ENCODE data around the gene TSTD1. TPM values are rescaled to one million over a fixed set of nuclear protein-coding genes. Genes with fewer than 3 reads are reported as not detected.
"Not testable (repeated sequence)": the region's sequence is repeated elsewhere in the genome, so short reads cannot be mapped to it uniquely, and the experiment has no call there.

The TSTD1 gene
- total RNA-seq, 1 donor from 2014 or later = 42.6 TPM

DNA sequence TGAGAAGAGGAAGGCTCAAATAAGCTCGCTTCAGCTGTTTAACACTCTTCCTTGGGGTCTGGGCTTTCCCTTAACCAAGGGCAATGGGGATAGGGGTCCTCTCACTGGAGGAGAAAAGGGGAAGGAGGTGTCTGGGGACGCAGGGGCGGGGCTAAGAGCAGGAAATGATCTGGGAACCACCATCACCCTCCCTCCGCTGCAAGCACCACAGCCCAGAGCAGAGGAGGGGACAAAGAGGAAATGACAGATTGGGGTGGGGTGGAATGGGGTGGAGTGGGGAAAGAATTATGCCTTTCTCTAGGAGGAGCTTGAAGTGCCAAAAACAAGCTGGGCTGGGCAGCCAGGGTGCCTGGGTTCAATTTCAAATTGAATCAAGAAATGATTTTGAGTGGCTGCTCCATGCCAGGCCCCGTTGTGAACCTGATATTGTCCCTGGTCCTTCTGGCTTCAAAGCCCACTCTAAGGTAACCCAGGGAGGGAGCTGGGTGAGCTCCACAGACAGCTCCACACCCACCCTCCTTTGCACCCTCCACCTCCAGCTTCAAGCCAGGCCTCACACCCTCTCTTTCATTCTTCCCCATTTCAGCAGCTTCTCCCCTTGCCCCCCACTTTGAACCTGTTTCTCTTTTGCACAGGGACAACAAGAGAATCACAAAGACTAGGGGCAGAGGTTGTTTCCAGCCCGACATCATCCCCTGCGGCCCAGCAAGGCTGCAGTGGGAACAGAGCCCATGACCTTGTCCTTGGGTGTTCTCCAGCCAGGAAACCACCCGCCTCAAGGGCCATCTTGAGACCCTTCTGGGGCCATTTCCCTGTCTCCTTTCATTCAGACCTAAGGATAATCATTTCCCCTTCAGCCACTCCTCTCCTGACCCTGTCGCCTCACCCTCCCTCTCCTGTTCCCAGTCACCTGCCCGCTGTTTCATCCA, 29.8 kb upstream of the TSTD1 start:
- DNase-seq = no peak

DNA sequence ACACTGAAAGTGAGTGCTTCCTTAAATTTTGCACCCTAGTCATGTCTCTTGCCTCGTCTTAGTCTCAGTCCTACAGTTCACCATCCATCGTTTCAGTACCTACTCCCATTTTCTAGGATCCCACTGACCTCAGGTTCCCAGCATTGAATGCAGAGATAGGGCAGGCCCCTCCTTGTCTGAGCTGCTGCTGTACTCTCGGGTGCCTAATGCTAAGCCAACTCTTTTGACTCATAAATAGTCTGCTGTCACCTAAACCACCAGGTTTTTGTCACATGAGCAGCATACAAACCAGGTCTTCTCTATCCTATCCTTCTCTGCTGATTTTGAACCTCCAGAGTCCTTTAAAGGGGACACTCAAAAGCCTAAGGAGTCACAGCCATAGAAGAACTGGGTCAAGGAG, 27.9 kb upstream of the TSTD1 start:
- no peak for DNase-seq

- not testable (repeated sequence) for DNase-seq
These were observed 26.9 kb upstream of the TSTD1 start for GRCh38 chr1:161065681-161066080.

GRCh38 chr1:161063936-161064335, 25.2 kb upstream of the TSTD1 start:
- DNase-seq = not testable (repeated sequence)

DNA sequence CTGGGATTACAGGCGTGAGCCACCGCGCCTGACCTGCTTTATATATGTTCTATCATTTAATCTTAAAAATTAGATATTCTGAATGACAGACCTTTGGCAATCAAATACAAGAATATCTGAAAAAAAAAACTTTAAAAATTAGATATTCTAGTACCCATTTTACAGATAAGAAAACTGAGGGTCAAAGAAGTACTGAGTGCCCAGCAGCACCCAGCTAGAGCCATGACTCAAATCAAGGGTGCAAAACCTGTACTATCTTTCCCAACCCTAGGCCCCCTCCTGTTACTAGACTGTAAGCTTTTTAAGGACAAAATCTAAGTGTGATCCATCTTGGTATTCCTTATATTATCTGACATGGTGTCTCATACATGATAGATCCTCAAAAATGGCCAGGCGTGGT, 22.7 kb upstream of the TSTD1 start:
- DNase-seq = no peak

DNA sequence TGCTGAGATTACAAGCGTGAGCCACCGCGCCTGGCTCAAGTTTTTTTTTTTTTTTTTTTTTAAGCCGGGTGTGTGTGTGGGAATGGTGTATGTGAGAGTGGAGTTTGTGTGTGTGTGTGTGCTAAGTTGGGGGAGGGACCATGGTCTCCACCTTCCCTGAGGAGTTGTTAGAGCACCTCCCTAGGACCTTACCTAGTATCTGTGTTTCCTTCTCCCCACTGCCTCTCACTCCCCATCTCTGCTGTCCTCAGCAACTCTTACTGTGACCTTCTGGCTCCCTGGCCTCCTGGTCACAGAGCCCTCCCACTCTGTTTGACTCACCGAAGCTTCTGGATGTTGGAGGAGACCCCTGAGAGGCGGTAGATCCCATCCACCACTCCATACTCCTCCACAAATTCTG, 20.5 kb upstream of the TSTD1 start:
- DNase-seq = no peak

- DNase-seq = no peak
These were observed 16.0 kb upstream of the TSTD1 start for GRCh38 chr1:161054805-161055204.

DNA sequence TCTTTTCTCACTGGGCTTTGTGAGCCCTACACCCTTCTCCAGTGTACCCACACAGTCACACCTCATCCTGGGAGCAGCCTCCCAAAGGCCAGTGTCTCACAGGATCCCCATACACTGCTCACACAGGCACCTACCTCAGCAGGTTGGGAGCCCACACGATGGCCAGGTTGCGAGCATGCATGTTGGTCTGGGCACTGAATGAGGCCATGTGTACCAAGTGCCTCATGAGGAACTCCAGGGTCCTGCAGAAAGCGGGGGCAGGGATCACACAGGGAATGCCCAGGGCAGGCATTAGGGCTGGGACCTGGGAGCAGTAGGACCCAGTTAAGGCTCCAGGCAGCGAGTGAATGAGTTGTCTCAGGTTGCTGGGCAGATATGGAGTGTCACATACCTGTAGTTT, 15.5 kb upstream of the TSTD1 start:
- DNase-seq = no peak

GRCh38 chr1:161052899-161053298, 14.1 kb upstream of the TSTD1 start:
- DNase-seq = no peak

DNA sequence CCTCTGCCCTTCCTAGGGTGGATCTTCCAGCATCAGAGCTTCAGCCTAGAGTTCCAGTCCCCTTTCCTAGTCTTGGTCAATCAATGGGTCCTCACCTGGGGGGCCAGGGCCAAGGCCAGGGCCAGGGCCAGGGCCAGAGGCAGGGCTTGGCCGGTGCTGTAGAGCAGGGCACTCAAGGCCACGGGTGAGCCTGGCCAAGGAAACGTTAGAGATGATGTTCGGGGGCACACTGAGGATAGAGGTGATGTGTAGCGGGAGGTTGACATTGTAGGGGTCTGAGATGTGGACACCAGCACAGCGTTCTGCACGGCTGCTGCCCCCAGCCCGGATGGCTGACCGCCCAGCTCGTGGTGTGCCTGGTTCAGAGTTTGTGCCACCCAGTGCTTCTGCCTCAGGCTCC, 12.5 kb upstream of the TSTD1 start:
- DNase-seq = no peak

DNA sequence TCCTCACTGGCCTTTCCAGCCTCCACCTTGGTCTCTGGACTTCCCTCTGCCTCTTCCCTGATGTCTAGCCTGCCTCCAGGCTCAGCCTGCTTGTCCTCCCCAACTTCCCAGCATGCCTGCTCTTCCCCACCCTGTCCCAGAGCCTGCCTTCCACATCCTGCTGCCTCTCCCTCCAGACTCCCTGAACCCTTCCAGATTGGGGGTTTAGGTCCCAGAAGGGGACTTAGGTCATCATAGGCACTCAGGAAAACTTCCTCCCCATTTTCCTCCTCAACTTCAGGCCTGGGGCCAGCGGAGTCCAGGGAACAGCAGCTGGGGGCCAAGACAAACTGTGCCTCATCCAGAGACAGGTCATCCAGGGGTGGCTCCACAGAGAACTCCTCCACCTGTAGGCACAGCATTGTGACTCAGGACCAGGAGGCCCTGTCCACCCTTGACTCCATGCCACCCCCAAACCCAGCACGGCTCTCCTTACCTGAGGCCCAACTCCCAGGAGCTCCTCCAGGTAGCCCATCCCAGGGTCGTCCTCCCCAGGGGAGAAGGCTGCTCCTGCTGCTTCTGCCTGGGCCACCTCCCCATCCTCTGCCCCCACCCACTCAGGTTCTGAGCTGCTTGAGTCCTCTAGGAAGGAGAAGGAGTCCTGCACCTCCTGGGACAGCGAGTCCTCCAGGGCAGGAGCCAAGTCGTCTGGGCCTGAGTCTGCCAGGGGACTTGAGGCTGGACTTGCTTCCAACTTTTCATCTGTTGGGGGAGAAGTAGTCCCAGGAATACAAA, 10.4 kb upstream of the TSTD1 start:
- DNase-seq = no peak

- no peak for DNase-seq
These were observed 9.0 kb upstream of the TSTD1 start for GRCh38 chr1:161047436-161048420.

- no peak for DNase-seq
These were observed 8.0 kb upstream of the TSTD1 start for GRCh38 chr1:161046605-161047228.

GRCh38 chr1:161045736-161046604, 7.2 kb upstream of the TSTD1 start, which contains the start of gene USF1:
USF1 (minus strand) TSS chr1:161045977; CDS start chr1:161043275, 2,702 bp downstream.
- DNase-seq = peak; percentile 88

DNA sequence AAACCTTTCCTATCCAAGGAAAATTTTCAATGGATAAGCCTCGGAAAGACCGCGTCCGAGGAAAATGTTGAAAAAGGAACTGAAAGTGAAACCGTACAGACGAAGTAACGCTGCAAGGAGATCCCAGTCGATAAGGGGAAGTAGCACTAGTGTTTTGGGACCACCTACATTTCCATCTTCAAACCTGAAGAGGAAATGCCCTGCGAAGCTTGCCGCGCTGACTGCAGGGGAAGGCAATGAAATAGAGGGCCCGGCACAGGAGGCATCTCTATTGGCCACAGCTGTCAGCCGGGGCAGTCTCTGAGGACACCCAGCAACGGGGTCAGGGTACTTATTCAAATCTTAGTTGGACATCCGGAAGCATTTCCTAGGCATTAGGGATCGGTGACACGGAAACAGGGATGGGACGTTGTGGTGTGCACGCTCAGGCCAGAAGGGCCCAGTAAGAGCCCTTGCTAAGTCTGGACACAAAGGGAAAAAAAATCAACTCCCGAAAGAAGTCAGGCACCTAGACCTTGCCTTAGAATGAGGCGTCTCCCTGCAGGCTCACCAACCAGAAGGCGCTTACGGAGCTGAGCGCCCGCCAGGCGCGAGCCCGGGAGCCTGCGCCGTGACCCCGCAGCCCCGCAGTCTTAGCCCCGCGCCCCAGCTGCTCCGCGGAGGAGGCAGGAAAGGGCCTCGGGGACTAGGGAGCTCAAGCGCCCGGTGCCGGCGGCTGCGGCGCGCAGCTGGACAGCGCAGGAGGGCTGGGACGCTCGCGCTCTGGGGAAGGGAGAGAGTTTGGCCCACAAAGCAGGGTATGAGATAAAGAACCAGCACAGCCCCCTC, 6.4 kb upstream of the TSTD1 start:
- DNase-seq = peak; percentile 40

DNA sequence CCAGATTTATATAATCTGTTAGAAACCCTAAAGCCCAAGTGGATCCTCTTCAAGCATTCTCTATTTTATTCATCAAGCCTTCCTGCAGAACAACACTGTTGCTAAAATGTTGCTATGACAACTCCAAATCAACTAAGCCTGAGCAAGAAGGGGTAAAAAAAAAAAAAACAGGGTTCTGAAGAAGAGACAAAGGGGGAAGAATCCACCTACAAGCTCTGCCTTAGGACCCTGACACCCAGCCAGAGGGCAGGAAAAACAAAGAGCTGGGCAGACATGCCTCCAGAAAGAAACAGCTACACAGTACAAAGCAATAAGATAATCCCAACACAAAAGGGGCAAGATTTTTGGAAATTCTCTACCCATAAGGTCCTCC, 5.8 kb upstream of the TSTD1 start:
- no peak for DNase-seq

DNA sequence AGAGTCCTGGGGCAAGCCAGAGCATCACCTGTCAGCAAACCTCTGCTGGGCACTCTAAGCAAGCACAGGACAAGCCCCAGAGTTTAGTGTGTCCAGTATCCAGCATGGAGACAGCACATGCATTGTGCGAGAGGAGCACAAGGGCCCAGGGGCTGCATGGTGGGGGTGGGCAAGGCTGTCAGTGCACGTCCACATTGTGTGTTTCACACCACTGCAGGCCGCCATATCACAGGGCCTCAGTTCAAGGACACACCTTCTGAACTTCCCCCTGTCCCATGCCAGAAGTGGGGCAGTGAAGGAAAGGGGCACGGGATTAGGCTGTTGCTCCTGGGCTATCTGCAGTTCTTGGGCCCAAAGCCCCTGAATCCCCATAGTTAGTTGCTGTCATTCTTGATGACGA, 782 bp upstream of the TSTD1 start:
- no peak for DNase-seq

DNA sequence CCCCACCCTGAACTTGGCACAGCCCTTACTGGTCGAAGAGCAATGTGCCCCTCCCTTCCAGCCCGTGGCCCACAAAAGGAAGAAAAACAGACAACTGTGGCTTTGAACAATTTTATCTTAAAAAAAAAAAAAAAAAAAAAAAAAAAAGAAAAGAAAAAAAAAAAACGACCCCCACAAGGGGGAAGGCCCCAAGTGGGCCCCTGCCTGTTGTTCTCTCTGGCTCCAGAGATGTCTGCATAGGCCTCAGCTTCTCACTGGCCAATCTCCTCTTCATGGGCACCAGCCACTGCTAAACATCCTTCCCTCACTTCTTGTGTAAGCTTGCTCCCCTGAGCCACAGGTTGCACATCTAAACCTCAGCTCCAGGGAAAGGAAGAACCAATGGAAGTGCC, 386 bp upstream of the TSTD1 start:
- no peak for DNase-seq

DNA sequence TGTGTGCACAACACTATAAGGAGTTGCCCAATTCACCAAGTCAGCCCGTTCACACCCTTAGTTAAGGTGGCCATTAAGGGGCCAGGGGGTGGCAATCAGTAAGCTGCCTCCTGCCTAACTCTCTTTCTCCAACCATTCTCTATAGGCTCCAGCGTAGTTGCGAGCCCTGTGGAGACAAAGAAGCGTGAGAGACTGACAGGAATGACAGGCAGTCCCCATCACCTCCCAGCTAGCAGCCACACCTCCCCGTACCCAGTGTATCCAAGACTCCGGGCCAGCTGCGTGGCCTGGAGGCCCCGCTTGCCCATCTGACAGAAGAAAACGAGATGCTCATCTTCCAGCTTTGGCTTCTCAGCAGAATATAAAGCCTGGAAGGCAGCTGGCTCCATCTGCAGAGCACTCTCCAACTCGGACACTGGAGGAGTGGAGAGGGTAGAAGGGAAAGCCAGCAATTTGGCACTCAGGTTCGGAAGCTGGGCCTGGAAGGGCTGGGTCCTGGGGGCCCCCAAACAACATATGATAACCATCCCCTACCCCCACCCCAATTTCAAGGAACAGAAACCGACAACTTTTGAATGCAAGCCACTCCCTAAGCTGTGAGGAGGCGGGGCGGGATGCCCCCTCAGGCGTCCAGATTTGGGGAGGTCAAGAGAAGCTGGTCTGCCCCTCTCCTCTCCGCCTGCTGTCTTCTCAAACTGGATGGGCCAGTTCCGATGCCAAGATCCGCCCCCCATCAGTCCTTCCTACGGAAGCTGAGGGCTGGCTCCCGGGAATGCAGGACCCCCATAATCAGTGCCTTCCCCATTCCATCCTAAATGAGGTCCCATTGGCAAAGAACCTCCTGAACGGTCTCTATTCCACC, 872 bp downstream of the TSTD1 start:
- DNase-seq = no peak
